ENCODE results near the gene KMT2D. TPM values are rescaled to one million over a fixed set of nuclear protein-coding genes. Genes with fewer than 3 reads are reported as not detected.

The KMT2D gene
- total and polyA plus RNA-seq, 2 donors (not counting 3 experiments of a cell fraction or from before 2014, with no cell fraction given): 15.1 to 120 TPM

GRCh38 chr12:49031573-49032161 is 28.9 kb downstream of the KMT2D start:
- Histone ChIP-seq H3K27me3 (ENCODE audit: control insufficient read depth in 2 of 2, insufficient read depth in 2 of 2, low read length in 2 of 2) (no peaks in the 10 kb centered on the region), H3K9ac (replicated peaks; ENCODE audit: extremely low read depth, insufficient read depth, low read length) (no peak overlapping the region), H3K4me3 (replicated peaks in 1 of 3; ENCODE audit: insufficient read depth in 1 of 3, low read depth in 1 of 3, low read length in 3 of 3) (no peak overlapping the region), H3K79me2 (ENCODE audit: control insufficient read depth, insufficient read depth, low read length) (no peaks in the 10 kb centered on the region), H3K27ac (ENCODE audit: insufficient read depth, low read depth, low read length) (no peak overlapping the region), H3K36me3 (ENCODE audit: control insufficient read depth in 2 of 2, extremely low read depth in 1 of 2, insufficient read depth in 2 of 2, low read length in 2 of 2) (peaks cover 31 to 71% of the 10 kb centered on the region in 2 experiments), H3K4me1 (ENCODE audit: control insufficient read depth, extremely low read depth, insufficient read depth, low read length) (no peaks in the 10 kb centered on the region), H3K9me1 (replicated peaks; ENCODE audit: control insufficient read depth, extremely low read depth, insufficient read depth, low read length) (no peaks in the 10 kb centered on the region), H4K20me1 (replicated peaks; ENCODE audit: control insufficient read depth, extremely low read depth, insufficient read depth, low read length) (no peaks in the 10 kb centered on the region), H3K4me2 (ENCODE audit: insufficient read depth, low read length) (no peak overlapping the region), H2AFZ (ENCODE audit: low read depth, low read length) (no peak overlapping the region), H3K9me3 (replicated peaks; ENCODE audit: control insufficient read depth, insufficient read depth, low read length) (no peaks in the 10 kb centered on the region)
- intact Hi-C loops (cut with micrococcal nuclease) (no loop called here), dilution Hi-C loops (cut with MboI; ENCODE audit: extremely low pct_ligation_motif_present, low sequenced_read_pairs) (no loop called here)
- no TSS peak for BruUV-seq (replicated peaks)
- TF ChIP-seq EZH2 (IDR thresholded peaks at IDR 0.05; ENCODE audit: borderline replicate concordance, low read depth, low read length, severe bottlenecking): no peak
- TF ChIP-seq, protein P1, sequence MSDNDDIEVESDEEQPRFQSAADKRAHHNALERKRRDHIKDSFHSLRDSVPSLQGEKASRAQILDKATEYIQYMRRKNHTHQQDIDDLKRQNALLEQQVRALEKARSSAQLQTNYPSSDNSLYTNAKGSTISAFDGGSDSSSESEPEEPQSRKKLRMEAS (IDR thresholded peaks at IDR 0.05; ENCODE audit: insufficient read depth, insufficient read length): no peak
- TF ChIP-seq, protein P2, sequence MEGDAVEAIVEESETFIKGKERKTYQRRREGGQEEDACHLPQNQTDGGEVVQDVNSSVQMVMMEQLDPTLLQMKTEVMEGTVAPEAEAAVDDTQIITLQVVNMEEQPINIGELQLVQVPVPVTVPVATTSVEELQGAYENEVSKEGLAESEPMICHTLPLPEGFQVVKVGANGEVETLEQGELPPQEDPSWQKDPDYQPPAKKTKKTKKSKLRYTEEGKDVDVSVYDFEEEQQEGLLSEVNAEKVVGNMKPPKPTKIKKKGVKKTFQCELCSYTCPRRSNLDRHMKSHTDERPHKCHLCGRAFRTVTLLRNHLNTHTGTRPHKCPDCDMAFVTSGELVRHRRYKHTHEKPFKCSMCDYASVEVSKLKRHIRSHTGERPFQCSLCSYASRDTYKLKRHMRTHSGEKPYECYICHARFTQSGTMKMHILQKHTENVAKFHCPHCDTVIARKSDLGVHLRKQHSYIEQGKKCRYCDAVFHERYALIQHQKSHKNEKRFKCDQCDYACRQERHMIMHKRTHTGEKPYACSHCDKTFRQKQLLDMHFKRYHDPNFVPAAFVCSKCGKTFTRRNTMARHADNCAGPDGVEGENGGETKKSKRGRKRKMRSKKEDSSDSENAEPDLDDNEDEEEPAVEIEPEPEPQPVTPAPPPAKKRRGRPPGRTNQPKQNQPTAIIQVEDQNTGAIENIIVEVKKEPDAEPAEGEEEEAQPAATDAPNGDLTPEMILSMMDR (IDR thresholded peaks at IDR 0.05; ENCODE audit: extremely low read depth in 1 of 2, insufficient read depth in 1 of 2, low read depth in 1 of 2, low read length in 2 of 2): no peak
- TF ChIP-seq POLR2A (IDR thresholded peaks at IDR 0.05; ENCODE audit: low read depth, low read length): no peak
- TF ChIP-seq POLR2AphosphoS5 (IDR thresholded peaks at IDR 0.05; ENCODE audit: insufficient read depth, low read depth, low read length): no peak
- no peak for TF ChIP-seq MYC (IDR thresholded peaks at IDR 0.05; ENCODE audit: low read depth, low read length)
- no peak for TF ChIP-seq FOS (IDR thresholded peaks at IDR 0.05; ENCODE audit: borderline replicate concordance, insufficient read depth, low read length)
- TF ChIP-seq JUN (IDR thresholded peaks at IDR 0.05; ENCODE audit: borderline replicate concordance, insufficient read depth, insufficient read length, low read depth): no peak
- TF ChIP-seq GATA2 (IDR thresholded peaks at IDR 0.05; ENCODE audit: insufficient read depth, insufficient read length, low read depth, low read length): no peak
- DNase-seq (ENCODE audit: low read depth, low spot score) (no peak), FAIRE-seq (no peak)
- ChIA-PET POLR2A (no interaction called here), CTCF (interaction anchor here (0.9 to 1.2 kb wide), 2 partner anchors 12 to 35 kb away, joined by 3 to 6 read pairs; no protein-coding TSS in a partner anchor)

All from endothelial cell of umbilical vein (primary cell).